GM21447 (cell line): ENCODE results near the gene PROCA1.
"Not testable (repeated sequence)": the region's sequence is repeated elsewhere in the genome, so short reads cannot be mapped to it uniquely, and the experiment has no call there.

ENCODE experiments used
- ATAC-seq: cut with Tn5 transposase; IDR thresholded peaks from one replicate; pipeline ENCODE4 v1.9.1; 2021; ENCODE audit not compliant: unreplicated experiment

The PROCA1 gene

GRCh38 chr17:28675980-28676379 is 35.7 kb downstream of the PROCA1 start:
- ATAC-seq: no peak

DNA sequence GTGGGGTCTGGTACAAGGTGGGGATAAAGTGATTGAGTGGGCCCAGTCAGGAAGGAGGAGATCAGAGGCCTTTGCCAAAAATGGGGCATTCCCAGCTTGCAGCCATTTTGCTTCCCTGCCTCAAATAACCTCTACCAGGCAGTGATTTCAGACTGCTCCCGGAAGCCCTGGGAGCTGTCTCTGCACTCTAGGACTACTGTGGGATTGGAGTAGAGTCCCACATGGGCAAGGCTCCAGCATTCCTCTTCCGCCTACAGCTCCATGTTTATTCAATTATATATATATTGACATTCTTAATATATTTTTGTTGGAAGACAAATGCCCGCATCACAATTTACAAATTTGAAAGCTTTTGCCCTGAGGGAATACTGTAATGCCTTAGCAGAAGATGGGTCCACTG is 36.2 kb downstream of the PROCA1 start:
- no peak for ATAC-seq

DNA sequence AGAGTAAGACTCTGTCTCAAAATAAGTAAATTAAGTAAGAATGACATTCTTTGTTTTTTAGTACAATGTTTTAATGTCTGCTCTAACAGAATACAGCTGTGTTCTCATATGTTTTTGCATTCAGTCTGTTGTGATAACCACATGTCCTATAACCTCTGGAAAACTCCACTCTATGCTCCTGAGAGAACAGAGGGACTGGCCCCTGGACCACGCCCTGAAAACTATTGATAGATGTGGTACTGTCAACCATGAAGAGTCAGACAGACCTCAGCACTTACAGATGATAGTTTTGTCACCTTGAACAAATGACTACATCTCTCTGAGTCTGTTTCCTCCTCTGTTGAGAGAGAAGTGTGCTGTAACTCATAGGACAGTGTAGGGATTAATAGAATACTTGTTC is 41.8 kb downstream of the PROCA1 start:
- ATAC-seq: no peak

DNA sequence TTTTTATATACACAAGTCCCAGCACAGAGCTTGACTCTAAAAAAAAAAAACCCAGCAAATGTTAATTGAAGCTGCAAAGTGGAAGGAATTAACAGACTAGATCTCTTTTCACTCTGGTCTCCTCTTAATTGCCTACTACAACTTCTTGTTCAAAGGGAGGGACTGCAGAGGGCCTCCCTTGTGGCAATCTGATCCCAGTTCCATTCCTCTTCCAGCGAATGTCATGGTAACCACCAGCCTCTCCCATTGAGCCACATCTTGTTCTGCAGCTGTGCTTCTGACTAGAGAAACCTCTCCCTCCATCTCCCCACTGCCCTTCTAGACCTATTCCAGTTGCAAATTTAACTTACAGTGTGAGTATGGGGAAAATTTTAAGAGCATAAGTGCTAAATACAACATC is 43.8 kb downstream of the PROCA1 start:
- no peak for ATAC-seq

DNA sequence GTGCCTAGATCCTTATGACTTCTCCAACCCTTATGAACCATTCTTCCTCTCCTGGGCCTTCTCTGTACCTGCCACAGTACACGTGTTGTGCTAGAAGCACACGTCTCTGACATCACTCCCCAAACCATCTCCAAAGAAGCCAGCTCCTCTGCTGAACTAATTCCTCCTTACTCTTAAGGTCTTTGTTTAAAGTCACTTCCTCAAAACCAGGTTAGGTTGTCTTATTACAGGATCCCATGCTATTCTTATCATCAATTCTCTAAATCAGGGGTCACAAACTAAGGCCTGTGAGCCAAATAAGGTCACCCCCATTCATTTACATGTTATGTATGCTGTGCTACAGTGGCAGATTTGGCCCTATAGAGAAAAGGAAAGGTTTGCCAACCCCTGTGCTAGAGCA is 45.7 kb downstream of the PROCA1 start:
- no peak for ATAC-seq

DNA sequence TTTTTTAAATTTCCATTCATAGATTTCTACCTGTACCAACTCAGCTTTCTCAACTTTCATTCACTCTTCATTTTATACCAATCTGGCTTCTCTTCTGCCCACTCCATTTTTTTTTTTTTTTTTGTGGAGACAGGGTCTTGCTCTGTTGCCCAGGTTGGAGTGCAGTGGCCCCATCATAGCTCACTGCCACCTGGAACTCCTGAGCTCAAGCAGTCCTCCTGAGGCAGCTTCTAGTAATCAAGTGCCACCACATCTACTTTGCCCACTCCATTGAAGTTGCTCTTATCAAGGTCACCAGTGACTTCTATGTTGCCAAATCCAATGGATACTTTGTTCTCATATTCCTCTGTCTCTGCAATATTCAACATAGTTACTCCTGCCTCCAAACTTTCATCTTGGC is 48.0 kb downstream of the PROCA1 start:
- ATAC-seq: no peak

DNA sequence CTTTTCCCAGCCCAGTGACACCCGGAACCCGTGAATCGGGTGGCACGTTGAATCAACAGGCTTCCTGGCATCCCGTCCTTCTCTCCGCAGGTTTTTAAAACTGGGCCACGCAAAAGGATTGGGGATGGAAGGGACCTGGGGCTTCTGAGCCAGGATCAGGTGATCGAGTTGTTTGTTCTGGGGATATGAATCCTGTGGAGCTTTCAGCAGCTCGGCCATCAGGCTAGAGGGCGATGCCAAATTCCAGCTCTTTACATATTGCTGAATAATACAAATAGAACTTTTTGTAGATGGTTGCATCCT is 49.2 kb downstream of the PROCA1 start:
- ATAC-seq: peak; percentile 11

DNA sequence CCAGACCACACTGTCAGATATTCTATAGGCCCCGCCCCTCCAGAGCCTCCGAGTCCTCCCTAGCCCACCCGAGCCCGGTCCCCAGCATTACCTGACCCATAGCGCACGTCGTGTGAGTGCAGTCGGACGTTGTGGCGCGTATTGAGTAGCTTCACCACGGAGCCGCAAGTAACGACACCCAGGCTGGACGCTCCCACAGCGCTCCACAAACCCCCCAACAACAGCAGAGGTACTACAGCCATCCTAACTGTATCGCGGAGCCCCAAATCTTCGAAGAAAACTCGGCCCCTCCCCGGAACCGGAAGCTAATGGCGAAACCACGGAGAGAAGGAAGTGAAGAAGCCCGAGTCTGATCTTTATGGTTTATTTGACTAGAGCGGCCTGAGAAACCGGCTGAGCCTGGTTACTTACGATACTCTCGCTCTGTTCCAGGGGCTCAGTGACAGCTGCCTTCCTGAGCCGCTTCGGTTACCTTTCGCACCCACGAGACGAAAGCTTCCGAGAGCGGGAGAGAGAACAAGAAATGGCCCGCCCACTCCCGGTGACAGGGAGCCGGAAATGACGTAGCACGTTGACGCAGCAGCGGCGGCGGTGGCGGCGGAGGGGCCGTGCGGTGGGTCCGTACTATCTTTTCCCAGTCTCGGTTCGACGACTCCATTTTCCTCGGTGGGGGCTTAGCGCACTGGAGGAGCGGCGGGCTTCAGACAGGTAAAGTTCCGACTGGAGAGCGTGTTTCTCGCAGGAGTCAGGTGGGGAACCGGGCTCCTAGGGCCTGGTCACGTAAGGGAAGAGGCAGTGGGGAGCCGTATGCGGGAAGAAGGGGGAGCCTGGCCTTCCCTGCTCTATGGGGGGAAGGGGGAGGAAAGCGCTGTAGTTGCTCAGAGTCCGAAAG is 49.8 kb downstream of the PROCA1 start, which contains the start of the genes SDF2 and SUPT6H:
SDF2 (minus strand) TSS at position 272 of the 892 bp plus-strand sequence; CDS start at position 242, 30 bp downstream.
SUPT6H (plus strand) TSS at position 571 of the 892 bp plus-strand sequence. CDS start 11,197 bp downstream, outside the sequence.
- peak; percentile 75 for ATAC-seq

- not testable (repeated sequence) for ATAC-seq
These were observed 52.2 kb downstream of the PROCA1 start for GRCh38 chr17:28659497-28659881.

DNA sequence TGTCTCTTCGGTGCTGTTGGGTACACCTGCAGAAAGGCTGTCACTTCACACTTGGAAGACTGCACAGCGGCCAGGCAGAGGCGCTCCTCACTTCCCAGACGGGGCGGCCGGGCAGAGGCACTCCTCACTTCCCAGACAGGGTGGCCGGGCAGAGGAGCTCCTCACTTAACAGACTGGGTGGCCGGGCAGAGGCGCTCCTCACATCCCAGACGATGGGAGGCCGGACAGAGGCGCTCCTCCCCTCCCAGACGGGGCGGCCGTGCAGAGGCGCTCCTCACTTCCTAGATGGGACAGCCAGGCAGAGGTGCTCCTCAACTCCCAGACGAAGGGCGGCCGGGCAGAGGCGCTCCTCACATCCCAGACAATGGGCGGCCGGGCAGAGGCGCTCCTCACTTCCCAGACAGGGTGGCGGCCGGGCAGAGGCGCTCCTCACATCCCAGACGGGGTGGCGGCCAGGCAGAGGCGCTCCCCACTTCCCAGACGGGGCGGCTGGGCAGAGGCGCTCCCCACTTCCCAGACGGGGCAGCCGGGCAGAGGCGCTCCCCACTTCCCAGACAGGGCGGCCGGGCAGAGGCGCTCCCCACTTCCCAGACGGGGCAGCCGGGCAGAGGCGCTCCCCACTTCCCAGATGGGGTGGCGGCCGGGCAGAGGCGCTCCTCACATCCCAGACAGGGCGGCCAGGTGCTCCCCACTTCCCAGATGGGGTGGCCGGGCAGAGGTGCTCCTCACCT is 52.8 kb downstream of the PROCA1 start:
- ATAC-seq: not testable (repeated sequence)

DNA sequence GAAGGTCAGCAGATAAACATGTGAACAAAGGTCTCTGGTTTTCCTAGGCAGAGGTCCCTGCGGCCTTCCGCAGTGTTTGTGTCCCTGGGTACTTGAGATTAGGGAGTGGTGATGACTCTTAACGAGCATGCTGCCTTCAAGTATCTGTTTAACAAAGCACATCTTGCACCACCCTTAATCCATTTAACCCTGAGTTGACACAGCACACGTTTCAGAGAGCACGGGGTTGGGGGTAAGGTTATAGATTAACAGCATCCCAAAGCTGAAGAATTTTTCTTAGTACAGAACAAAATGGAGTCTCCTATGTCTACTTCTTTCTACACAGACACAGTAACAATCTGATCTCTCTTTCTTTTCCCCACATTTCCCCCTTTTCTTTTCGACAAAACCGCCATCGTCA is 53.3 kb downstream of the PROCA1 start:
- not testable (repeated sequence) for ATAC-seq

DNA sequence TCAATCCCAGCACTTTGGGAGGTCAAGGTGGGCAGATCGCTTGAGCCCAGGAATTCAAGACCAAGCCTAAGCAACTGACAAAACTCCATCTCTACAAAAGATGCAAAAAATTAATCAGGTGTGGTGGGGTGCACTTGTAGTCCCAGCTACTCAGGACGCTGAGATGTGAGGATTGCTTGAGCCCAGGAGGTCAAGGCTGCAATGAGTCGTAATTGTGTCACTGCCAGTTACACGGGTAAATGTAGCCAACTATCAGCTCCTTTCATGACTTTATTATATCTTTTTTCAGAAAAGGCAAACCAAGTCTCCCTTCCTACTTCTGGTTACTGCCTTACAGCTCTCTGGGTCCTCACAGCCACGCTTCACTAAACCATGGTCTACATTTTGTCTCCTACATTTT is 53.9 kb downstream of the PROCA1 start:
- ATAC-seq: no peak

GRCh38 chr17:28655160-28655559 is 56.5 kb downstream of the PROCA1 start:
- no peak for ATAC-seq
